ENCODE data around the gene TNFRSF19. TPM values are rescaled to one million over a fixed set of nuclear protein-coding genes. Genes with fewer than 3 reads are reported as not detected.

The TNFRSF19 gene
- total and polyA plus RNA-seq, 2 of the 13 experiments (the other 11 are each of a cell fraction or from before 2014, with no cell fraction given), result 75.3 to 77.7 TPM

DNA sequence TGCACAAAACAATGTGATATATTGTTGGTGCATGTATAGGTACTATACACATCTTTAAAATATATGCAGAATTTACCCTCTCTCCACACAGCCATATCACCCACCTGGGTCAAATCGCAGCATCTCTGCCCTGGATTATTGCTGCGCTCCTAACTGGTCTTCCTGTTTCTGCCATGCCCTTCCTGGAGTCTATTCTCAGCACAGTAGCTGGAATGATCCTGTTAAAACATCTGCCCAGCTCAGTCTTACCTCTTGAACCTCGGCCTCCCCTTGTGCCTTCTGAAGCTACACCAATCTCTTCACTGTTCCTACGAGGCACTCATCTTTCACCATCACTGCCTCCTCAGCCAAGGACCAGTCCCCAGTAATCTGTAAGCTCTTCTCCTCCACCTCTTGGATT lies 25.5 kb upstream of the TNFRSF19 start (continued):
- TF ChIP-seq, protein P1, sequence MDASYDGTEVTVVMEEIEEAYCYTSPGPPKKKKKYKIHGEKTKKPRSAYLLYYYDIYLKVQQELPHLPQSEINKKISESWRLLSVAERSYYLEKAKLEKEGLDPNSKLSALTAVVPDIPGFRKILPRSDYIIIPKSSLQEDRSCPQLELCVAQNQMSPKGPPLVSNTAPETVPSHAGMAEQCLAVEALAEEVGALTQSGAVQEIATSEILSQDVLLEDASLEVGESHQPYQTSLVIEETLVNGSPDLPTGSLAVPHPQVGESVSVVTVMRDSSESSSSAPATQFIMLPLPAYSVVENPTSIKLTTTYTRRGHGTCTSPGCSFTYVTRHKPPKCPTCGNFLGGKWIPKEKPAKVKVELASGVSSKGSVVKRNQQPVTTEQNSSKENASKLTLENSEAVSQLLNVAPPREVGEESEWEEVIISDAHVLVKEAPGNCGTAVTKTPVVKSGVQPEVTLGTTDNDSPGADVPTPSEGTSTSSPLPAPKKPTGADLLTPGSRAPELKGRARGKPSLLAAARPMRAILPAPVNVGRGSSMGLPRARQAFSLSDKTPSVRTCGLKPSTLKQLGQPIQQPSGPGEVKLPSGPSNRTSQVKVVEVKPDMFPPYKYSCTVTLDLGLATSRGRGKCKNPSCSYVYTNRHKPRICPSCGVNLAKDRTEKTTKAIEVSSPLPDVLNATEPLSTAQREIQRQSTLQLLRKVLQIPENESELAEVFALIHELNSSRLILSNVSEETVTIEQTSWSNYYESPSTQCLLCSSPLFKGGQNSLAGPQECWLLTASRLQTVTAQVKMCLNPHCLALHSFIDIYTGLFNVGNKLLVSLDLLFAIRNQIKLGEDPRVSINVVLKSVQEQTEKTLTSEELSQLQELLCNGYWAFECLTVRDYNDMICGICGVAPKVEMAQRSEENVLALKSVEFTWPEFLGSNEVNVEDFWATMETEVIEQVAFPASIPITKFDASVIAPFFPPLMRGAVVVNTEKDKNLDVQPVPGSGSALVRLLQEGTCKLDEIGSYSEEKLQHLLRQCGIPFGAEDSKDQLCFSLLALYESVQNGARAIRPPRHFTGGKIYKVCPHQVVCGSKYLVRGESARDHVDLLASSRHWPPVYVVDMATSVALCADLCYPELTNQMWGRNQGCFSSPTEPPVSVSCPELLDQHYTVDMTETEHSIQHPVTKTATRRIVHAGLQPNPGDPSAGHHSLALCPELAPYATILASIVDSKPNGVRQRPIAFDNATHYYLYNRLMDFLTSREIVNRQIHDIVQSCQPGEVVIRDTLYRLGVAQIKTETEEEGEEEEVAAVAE (CRISPR knock-in tag; IDR thresholded peaks at IDR 0.05; ENCODE audit: borderline replicate concordance), result no peak
- TF ChIP-seq ESRRA (CRISPR knock-in tag; IDR thresholded peaks at IDR 0.05; ENCODE audit: low read depth), result no peak
- TF ChIP-seq, protein P2, sequence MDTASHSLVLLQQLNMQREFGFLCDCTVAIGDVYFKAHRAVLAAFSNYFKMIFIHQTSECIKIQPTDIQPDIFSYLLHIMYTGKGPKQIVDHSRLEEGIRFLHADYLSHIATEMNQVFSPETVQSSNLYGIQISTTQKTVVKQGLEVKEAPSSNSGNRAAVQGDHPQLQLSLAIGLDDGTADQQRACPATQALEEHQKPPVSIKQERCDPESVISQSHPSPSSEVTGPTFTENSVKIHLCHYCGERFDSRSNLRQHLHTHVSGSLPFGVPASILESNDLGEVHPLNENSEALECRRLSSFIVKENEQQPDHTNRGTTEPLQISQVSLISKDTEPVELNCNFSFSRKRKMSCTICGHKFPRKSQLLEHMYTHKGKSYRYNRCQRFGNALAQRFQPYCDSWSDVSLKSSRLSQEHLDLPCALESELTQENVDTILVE (CRISPR knock-in tag; IDR thresholded peaks at IDR 0.05), result no peak
- TF ChIP-seq, protein P3, sequence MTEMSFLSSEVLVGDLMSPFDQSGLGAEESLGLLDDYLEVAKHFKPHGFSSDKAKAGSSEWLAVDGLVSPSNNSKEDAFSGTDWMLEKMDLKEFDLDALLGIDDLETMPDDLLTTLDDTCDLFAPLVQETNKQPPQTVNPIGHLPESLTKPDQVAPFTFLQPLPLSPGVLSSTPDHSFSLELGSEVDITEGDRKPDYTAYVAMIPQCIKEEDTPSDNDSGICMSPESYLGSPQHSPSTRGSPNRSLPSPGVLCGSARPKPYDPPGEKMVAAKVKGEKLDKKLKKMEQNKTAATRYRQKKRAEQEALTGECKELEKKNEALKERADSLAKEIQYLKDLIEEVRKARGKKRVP (CRISPR knock-in tag; IDR thresholded peaks at IDR 0.05), result no peak
- TF ChIP-seq RXRA (CRISPR knock-in tag; IDR thresholded peaks at IDR 0.05), result no peak
- no peak for TF ChIP-seq ZNF446 (CRISPR knock-in tag; IDR thresholded peaks at IDR 0.05)
- no peak for TF ChIP-seq MYNN (CRISPR knock-in tag; IDR thresholded peaks at IDR 0.05; ENCODE audit: low read depth)
- no peak for TF ChIP-seq NAIF1 (CRISPR knock-in tag; IDR thresholded peaks at IDR 0.05; ENCODE audit: borderline replicate concordance)
- TF ChIP-seq ZNF614 (CRISPR knock-in tag; IDR thresholded peaks at IDR 0.05; ENCODE audit: borderline replicate concordance), result no peak
- no peak for TF ChIP-seq ZNF572 (CRISPR knock-in tag; IDR thresholded peaks at IDR 0.05)
- no peak for TF ChIP-seq KMT2A (CRISPR knock-in tag; IDR thresholded peaks at IDR 0.05)
